Neuron (in vitro differentiated cells): ENCODE data around the gene NRSN2.
"Not testable (repeated sequence)": the region's sequence is repeated elsewhere in the genome, so short reads cannot be mapped to it uniquely, and the experiment has no call there.

Experiments used
- H2AFZ ChIP-seq: one replicate; pipeline ENCODE4 v1.6.1; 2013; ENCODE audit warnings: low read depth, mild to moderate bottlenecking, inconsistent platforms, low read length, moderate library complexity
- H3K27me3 ChIP-seq: one replicate; pipeline ENCODE4 v1.6.1; 2013; ENCODE audit warnings: low read length; ENCODE audit not compliant: insufficient read depth
- H3K36me3 ChIP-seq: one replicate; pipeline ENCODE4 v1.6.1; 2013; ENCODE audit warnings: low read length; ENCODE audit not compliant: insufficient read depth
- H3K4me1 ChIP-seq: one replicate; pipeline ENCODE4 v1.6.1; 2013; ENCODE audit warnings: low read length; ENCODE audit not compliant: insufficient read depth
- H3K4me3 ChIP-seq: 2 replicates; pipeline ENCODE4 v1.5.1; 2013; ENCODE audit warnings: mild to moderate bottlenecking, low read length, moderate library complexity
- H3K9me3 ChIP-seq: one replicate; pipeline ENCODE4 v1.6.1; 2013; ENCODE audit warnings: low read length

Gene NRSN2

DNA sequence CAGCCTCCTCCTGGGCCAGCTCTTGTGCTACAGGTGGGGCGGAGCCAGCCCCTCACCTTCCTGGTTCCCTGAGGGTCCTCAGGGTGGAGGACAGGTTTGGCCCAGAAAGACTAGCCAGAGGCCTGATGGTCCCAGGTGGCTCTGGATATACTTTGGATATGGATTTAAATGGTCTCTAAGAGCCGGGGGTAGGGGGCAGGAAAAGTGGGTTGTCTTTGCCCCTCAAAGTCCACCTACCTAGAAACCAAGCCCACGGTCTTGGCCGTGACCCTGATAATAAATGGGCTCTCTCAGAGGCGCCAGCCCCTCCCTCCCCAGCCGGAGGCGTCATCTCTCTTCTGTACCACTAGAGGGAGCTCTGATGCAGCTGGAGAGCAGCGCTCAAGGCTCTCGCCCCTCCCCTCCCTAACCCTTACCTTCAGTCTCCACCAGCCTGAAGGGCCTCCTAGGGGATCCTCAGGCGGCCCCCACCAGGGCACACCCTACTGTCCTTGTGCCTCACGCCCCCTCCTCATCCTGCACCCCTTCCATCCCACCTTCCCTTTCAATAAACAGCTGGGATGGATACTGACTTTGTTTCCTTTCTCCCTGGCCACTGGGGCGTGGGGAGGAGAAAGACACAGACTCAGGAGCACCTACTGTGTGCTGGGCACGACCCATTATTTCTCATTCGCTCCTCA lies 7.5 kb downstream of the NRSN2 start:
- H3K27me3 ChIP-seq, result no peaks in the 10 kb centered on the region
- no peaks in the 10 kb centered on the region for H3K4me1 ChIP-seq
- H3K9me3 ChIP-seq, result no peaks in the 10 kb centered on the region
- H2AFZ ChIP-seq, result no peak overlapping the region
- H3K4me3 ChIP-seq, result no peak overlapping the region
- peaks cover 9% of the 10 kb centered on the region for H3K36me3 ChIP-seq

- not testable (repeated sequence) for H3K4me1 ChIP-seq, H3K9me3 ChIP-seq, H2AFZ ChIP-seq, H3K4me3 ChIP-seq, H3K36me3 ChIP-seq, H3K27me3 ChIP-seq
These were observed 9.2 kb downstream of the NRSN2 start for GRCh38 chr20:356154-356553.

GRCh38 chr20:356745-357144 lies 9.8 kb downstream of the NRSN2 start:
- no peak overlapping the region for H3K4me3 ChIP-seq
- H3K4me1 ChIP-seq, result peaks cover 11% of the 10 kb centered on the region
- H3K36me3 ChIP-seq, result peaks cover 7% of the 10 kb centered on the region
- no peak overlapping the region for H2AFZ ChIP-seq
- H3K9me3 ChIP-seq, result no peaks in the 10 kb centered on the region
- H3K27me3 ChIP-seq, result no peaks in the 10 kb centered on the region

DNA sequence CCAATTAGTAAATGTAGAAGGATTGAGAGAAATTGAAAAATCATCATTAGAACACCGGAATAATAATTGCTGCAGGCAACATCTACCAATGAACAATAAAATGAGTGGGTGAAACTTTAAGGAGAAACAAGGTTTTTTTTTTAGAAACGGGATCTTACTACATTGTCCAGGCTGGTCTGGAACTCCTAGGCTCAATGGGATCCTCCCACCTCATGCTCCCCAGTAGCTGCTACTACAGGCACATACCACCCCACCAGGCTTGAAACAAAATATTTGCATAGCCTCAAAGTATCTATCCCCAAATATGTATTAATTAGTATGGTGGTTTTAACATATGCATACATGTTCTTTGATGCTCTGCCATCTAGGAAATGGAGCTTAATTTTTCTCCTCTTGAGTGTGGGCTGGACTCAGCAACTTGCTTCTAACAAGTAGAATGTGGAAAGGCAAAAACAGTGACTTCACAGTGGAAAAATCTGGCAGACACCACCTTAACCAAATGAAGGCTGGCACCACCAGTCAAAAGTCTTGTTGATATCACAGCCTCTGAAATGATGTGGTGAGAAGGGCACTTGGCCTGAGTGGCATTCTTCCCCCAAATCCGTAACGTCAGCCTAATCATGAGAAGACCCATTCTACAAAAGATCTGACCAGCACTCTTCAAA lies 12.1 kb downstream of the NRSN2 start:
- Histone ChIP-seq H3K27me3 (no peaks in the 10 kb centered on the region), H2AFZ (no peak overlapping the region), H3K4me3 (no peak overlapping the region), H3K9me3 (no peaks in the 10 kb centered on the region), H3K4me1 (peaks cover 11% of the 10 kb centered on the region), H3K36me3 (no peaks in the 10 kb centered on the region)

- peaks cover 11% of the 10 kb centered on the region for H3K4me1 ChIP-seq
- H3K9me3 ChIP-seq, result no peaks in the 10 kb centered on the region
- H3K27me3 ChIP-seq, result no peaks in the 10 kb centered on the region
- H3K36me3 ChIP-seq, result no peaks in the 10 kb centered on the region
- H2AFZ ChIP-seq, result no peak overlapping the region
- no peak overlapping the region for H3K4me3 ChIP-seq
These were observed 14.7 kb downstream of the NRSN2 start for GRCh38 chr20:361561-361960.

- Histone ChIP-seq H3K36me3 (no peaks in the 10 kb centered on the region), H3K4me3 (no peak overlapping the region), H3K27me3 (no peaks in the 10 kb centered on the region), H3K4me1 (peaks cover 11% of the 10 kb centered on the region), H3K9me3 (no peaks in the 10 kb centered on the region), H2AFZ (no peak overlapping the region)
These were observed 15.7 kb downstream of the NRSN2 start for GRCh38 chr20:362271-363254.

DNA sequence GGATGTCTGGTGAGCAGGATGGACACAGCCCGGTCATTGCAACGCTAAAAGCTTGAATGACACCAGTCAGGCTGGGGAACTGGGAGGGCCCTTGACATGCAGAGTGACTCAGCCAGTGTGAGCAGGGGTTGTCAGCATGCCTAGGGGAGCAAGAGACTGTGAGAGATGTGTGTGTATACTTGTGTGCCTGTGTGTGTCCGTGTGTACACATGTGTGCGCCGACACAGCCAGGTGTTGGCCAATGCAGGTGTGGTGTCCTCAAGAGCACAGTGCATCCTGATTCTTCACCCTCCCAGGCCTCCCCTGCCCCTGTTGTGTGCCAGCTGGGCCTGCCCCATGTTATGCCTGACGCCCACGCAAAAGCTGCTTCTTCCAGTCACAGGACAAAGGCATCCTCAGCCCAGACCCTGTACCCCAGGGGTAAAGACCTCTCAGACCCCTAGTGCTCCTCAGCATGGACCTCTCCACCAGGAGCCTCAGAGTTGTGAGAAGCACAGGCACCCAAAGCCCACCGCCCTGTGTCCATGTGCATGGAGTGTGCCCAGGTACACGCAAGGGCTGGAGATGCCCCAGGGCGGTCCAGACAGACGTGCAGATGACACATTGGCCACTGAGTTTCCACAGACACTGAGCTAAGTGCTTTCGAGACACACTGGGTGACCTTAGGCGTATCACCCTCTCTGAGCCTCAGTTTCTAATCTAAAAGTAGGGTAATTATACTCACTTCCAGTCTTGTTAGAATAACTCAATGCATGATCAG lies 16.6 kb downstream of the NRSN2 start:
- H3K27me3 ChIP-seq, result peaks cover under 1% of the 10 kb centered on the region
- no peaks in the 10 kb centered on the region for H3K9me3 ChIP-seq
- H2AFZ ChIP-seq, result no peak overlapping the region
- peaks cover 11% of the 10 kb centered on the region for H3K4me1 ChIP-seq
- H3K4me3 ChIP-seq, result no peak overlapping the region
- no peaks in the 10 kb centered on the region for H3K36me3 ChIP-seq

GRCh38 chr20:364905-365794 lies 18.2 kb downstream of the NRSN2 start:
- peaks cover 11% of the 10 kb centered on the region for H3K4me1 ChIP-seq
- H2AFZ ChIP-seq, result no peak overlapping the region
- no peaks in the 10 kb centered on the region for H3K36me3 ChIP-seq
- no peak overlapping the region for H3K4me3 ChIP-seq
- H3K9me3 ChIP-seq, result no peaks in the 10 kb centered on the region
- peaks cover 2% of the 10 kb centered on the region for H3K27me3 ChIP-seq

DNA sequence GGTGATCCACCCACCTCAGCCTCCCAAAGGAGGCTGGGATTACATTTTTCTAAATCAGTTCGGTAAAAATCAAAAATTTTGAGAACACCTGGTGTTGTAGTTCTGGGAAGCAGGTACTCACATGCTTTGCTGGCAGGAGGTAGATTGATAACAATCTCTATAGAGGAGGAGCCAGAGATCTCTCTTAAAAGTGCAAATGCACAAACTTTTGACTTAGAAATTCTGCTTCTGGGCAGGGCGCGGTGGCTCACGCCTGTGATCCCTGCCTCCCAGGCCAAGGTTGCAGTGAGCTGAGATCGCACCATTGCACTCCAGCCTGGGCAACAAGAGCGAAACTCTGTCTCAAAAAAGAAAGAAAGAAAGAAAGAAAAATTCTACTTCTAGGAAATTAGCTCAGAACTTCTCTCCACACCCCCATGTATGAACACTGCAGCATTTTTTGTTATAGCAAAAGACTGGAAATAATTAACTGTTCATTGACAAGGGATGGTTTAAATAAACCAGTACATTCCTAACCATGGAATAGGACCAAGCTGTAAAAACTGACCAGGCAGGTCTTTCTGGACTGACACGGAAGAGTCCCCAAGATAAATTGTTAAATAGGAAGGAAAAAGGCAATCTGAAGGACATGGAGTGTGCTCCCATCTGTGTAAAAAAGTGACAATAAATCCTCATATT lies 19.3 kb downstream of the NRSN2 start:
- no peaks in the 10 kb centered on the region for H3K9me3 ChIP-seq
- no peak overlapping the region for H2AFZ ChIP-seq
- no peaks in the 10 kb centered on the region for H3K36me3 ChIP-seq
- peaks cover 2% of the 10 kb centered on the region for H3K27me3 ChIP-seq
- H3K4me3 ChIP-seq, result no peak overlapping the region
- H3K4me1 ChIP-seq, result peaks cover 5% of the 10 kb centered on the region

DNA sequence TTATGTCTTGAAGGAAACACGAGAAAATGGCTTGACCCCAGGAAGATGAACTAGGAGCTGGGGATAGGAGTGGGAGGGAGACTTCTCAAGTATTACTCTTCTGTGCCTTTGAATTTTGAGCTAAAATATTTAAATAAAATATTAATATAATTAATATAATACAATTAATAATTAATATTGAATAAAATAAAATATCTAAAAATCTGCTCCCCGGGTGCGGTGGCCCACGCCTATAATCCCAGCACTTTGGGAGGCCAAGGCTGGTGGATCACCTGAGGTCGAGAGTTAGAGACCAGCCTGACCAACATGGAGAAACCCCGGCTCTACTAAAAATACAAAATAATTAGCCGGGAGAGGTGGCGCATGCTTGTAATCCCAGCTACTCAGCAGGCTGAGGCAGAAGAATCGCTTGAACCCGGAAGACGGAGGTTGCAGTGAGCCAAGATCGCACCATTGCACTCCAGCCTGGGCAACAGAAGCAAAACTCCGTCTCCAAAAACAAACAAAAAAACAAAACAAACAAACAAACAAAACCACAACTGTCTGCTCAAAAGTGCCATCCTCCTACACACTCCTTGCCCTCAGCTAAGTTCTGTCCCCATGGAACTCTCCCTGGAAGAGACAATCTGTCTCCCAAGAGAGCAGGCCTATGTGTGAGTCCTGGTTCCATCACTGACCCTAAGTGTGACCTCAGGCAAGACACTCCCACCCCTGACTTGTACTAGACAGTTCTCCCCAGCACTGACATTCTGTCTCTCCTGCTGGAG lies 20.0 kb downstream of the NRSN2 start:
- no peak overlapping the region for H3K4me3 ChIP-seq
- peaks cover 2% of the 10 kb centered on the region for H3K27me3 ChIP-seq
- no peaks in the 10 kb centered on the region for H3K36me3 ChIP-seq
- H2AFZ ChIP-seq, result no peak overlapping the region
- no peaks in the 10 kb centered on the region for H3K4me1 ChIP-seq
- no peaks in the 10 kb centered on the region for H3K9me3 ChIP-seq

DNA sequence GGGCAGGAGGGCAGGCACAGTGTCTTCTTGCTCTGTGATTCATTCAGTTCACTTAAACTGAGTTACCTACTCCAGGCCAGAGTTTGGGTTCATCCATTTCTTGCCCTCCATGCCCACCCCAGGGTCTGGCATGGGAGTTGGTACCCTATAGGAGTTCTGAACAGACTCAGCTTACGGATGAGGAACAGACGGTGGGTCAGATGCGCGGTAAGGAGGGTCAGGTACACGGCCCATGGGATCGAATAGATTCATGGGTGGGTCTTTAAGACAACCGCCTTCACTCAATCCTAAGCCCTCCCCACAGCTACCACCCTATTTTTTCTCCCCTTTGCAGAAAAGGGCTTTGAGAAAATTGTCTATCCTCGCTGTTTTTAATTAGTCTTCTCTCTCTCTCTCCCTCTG lies 20.6 kb downstream of the NRSN2 start:
- H3K27me3 ChIP-seq, result peaks cover 2% of the 10 kb centered on the region
- no peak overlapping the region for H3K4me3 ChIP-seq
- no peaks in the 10 kb centered on the region for H3K36me3 ChIP-seq
- no peaks in the 10 kb centered on the region for H3K4me1 ChIP-seq
- no peak overlapping the region for H2AFZ ChIP-seq
- no peaks in the 10 kb centered on the region for H3K9me3 ChIP-seq
